Measurements from ENCODE around the gene ECE1.

ECE1 gene

GRCh38 chr1:21182181-21182731 is 108.0 kb downstream of the ECE1 start:
- no peak for TF ChIP-seq CTCF (IDR thresholded peaks at IDR 0.05)

- TF ChIP-seq CTCF (IDR thresholded peaks at IDR 0.05): no peak
Observed at GRCh38 chr1:21176586-21177555, 113.4 kb downstream of the ECE1 start, which contains the start of gene EIF4G3. EIF4G3 (minus strand) TSS chr1:21176897; CDS start chr1:21002742, 174,155 bp downstream.

GRCh38 chr1:21175670-21176581 is 114.3 kb downstream of the ECE1 start:
- no peak for TF ChIP-seq CTCF (IDR thresholded peaks at IDR 0.05)

GRCh38 chr1:21175324-21175669 is 115.0 kb downstream of the ECE1 start:
- TF ChIP-seq CTCF (IDR thresholded peaks at IDR 0.05): no peak

- TF ChIP-seq CTCF (IDR thresholded peaks at IDR 0.05): no peak
Observed at GRCh38 chr1:21174654-21175323, 115.5 kb downstream of the ECE1 start.

GRCh38 chr1:21174230-21174629 is 116.0 kb downstream of the ECE1 start:
- no peak for TF ChIP-seq CTCF (IDR thresholded peaks at IDR 0.05)

- TF ChIP-seq CTCF (IDR thresholded peaks at IDR 0.05): no peak
Observed at GRCh38 chr1:21168444-21168843, 121.8 kb downstream of the ECE1 start.
